HG02973 (cell line): ENCODE measurements around the gene ALDH1L1.
"Not testable (repeated sequence)": the region's sequence is repeated elsewhere in the genome, so short reads cannot be mapped to it uniquely, and the experiment has no call there.

Source experiments
- ATAC-seq: cut with Tn5 transposase; IDR thresholded peaks from one replicate; pipeline ENCODE4 v1.9.1; 2021; ENCODE audit warnings: moderate library complexity; ENCODE audit not compliant: unreplicated experiment

ALDH1L1 gene

GRCh38 chr3:126085841-126086240 is 94.5 kb downstream of the ALDH1L1 start:
- ATAC-seq: no peak

GRCh38 chr3:126085276-126085675 is 95.1 kb downstream of the ALDH1L1 start:
- no peak for ATAC-seq

GRCh38 chr3:126084768-126085180 is 95.6 kb downstream of the ALDH1L1 start:
- ATAC-seq: no peak

GRCh38 chr3:126083913-126084767 is 96.2 kb downstream of the ALDH1L1 start, which contains the start of gene SLC41A3:
Gene SLC41A3 (minus strand): TSS chr3:126084124. CDS start chr3:126068219, 15,905 bp downstream.
- peak; percentile 91 for ATAC-seq

- ATAC-seq: peak; percentile 42
Observed at GRCh38 chr3:126083511-126083912, 96.9 kb downstream of the ALDH1L1 start.

- ATAC-seq: no peak
Observed at GRCh38 chr3:126083138-126083445, 97.3 kb downstream of the ALDH1L1 start.

GRCh38 chr3:126082362-126083137 is 97.8 kb downstream of the ALDH1L1 start:
- ATAC-seq: no peak

DNA sequence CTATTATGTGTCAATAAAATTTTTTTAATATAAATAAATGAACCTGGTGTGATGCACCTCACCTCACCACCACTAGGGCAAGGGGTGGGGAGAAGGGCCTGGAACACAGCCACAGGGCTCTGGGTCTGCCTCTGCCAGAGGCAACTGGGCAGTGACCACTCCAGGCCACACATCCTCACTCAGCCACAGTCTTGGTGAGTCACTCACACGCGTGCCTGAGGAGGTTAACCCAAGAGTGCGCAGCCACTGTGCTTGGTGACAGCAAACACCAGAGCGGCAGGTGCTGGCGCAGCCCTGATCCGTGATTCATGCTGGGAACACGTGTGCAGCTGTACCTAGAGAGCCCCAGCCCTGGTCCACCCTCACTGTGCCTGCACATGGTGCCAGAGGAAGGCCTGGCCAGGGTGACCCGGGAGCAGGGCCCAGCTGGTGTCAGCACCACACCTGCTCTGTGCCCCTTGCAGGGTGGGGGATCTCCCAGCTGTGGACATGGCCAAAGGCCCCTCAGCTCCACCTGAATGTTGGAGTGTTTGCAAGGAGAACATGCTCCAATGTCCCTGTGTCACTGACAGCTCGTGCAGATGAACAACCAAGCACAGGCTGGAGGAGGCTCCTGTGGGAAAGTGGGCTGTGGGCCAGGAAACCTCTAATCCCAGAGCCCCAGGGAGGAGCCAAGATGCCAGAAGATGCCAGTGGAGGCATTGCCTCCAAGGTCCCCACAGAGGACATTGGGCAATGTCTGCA is 98.6 kb downstream of the ALDH1L1 start:
- no peak for ATAC-seq

- no peak for ATAC-seq
Observed at GRCh38 chr3:126080970-126081369, 99.4 kb downstream of the ALDH1L1 start.

GRCh38 chr3:126078866-126079265 is 101.5 kb downstream of the ALDH1L1 start:
- no peak for ATAC-seq

GRCh38 chr3:126077754-126078153 is 102.6 kb downstream of the ALDH1L1 start:
- no peak for ATAC-seq

DNA sequence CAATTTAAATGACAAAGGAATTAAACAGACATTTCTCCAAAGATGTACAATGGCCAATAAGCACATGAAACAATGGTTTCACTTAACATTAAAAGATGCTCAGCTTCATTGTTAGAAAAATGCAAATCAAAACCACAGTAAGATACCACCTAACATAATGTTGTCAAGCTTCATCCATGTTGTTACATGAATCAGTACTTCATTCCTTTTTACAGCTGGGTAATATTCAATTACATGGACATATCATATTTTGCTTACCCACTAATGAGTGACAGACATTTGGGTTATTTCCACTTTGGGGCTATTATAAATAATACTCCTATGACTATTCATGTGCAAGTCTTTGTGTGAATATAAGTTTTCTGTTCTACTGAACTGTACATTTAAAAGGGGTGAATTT is 104.2 kb downstream of the ALDH1L1 start:
- ATAC-seq: no peak

DNA sequence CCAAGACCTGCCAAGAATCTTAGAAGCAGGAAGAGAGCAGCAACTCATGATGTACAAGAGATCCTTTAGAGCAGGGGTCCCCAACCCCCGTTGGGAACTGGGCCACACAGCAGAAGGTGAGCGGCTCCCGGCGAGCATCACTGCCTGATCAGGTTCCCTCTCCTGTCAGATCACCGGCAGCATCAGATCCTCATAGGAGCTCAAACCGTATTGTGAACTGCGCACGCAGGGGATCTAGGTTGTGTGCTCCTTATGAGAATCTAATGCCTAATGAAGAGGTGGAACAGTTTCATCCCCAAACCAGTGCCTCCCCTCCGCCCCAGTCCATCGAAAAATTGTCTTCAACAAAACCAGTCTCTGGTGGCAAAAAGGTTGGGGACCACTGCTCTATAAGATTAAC is 110.2 kb downstream of the ALDH1L1 start:
- ATAC-seq: no peak

- no peak for ATAC-seq
Observed at GRCh38 chr3:126067959-126068358, 112.4 kb downstream of the ALDH1L1 start.

- ATAC-seq: not testable (repeated sequence)
Observed at GRCh38 chr3:126066676-126067075, 113.7 kb downstream of the ALDH1L1 start.

GRCh38 chr3:126065876-126066275 is 114.5 kb downstream of the ALDH1L1 start:
- ATAC-seq: no peak

- ATAC-seq: no peak
Observed at GRCh38 chr3:126064627-126065258, 115.6 kb downstream of the ALDH1L1 start.

DNA sequence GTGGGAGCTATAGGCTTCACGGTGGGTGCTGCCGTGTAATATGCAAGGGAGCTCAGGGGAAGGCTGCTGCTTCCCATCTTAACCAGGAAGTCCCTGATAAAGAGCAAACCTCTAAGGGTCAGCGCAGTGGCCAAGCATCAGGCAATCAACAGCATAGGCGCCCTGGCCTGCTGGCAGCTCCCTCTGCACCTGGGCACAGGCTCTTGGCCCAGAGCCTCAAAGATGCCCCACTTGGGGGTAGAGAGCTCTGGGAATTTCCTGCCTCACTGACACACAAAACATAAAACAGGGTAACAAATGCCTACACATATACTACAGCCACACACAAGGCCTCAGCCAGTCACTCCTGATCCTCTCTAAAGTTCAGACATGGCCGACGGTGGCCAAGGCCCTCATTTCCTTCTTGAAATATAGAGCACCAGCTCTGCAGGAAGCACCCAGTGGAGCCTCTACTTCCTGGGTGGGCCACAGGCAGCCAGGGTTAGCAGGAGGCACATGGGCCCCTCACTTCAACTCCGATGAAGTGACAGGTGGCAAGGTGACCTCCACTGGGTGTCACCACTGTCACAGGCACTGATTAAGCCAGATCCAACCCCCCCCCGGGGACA is 116.9 kb downstream of the ALDH1L1 start:
- no peak for ATAC-seq

- ATAC-seq: no peak
Observed at GRCh38 chr3:126061301-126062032, 118.9 kb downstream of the ALDH1L1 start.

- no peak for ATAC-seq
Observed at GRCh38 chr3:126060613-126061145, 119.7 kb downstream of the ALDH1L1 start.
